ENCODE data around the gene PLXDC1.

The PLXDC1 gene

GRCh38 chr17:39099663-39100286, 51.7 kb downstream of the PLXDC1 start:
- no peak for DNase-seq (ENCODE audit: low read depth in 3 of 3, low spot score in 1 of 3)

GRCh38 chr17:39098588-39098987, 52.8 kb downstream of the PLXDC1 start:
- DNase-seq (ENCODE audit: low read depth in 3 of 3, low spot score in 1 of 3) = no peak

- no peak for DNase-seq (ENCODE audit: low read depth in 3 of 3, low spot score in 1 of 3)
These were observed 53.9 kb downstream of the PLXDC1 start for GRCh38 chr17:39097537-39097936.

GRCh38 chr17:39097150-39097519, 54.3 kb downstream of the PLXDC1 start:
- DNase-seq (ENCODE audit: low read depth in 3 of 3, low spot score in 1 of 3) = no peak

- DNase-seq (ENCODE audit: low read depth in 3 of 3, low spot score in 1 of 3) = peak in 1 of 3 donors; percentile 3
These were observed 54.8 kb downstream of the PLXDC1 start for GRCh38 chr17:39096508-39097149.

- no peak for DNase-seq (ENCODE audit: low read depth in 3 of 3, low spot score in 1 of 3)
These were observed 56.1 kb downstream of the PLXDC1 start for GRCh38 chr17:39095309-39095686.

- no peak for DNase-seq (ENCODE audit: low read depth in 3 of 3, low spot score in 1 of 3)
These were observed 56.7 kb downstream of the PLXDC1 start for GRCh38 chr17:39094607-39095308.

GRCh38 chr17:39092692-39093230, 58.7 kb downstream of the PLXDC1 start:
- DNase-seq (ENCODE audit: low read depth in 3 of 3, low spot score in 1 of 3) = no peak

- no peak for DNase-seq (ENCODE audit: low read depth in 3 of 3, low spot score in 1 of 3)
These were observed 60.4 kb downstream of the PLXDC1 start for GRCh38 chr17:39090908-39091665.

GRCh38 chr17:39090400-39090799, 61.0 kb downstream of the PLXDC1 start:
- no peak for DNase-seq (ENCODE audit: low read depth in 3 of 3, low spot score in 1 of 3)

- no peak for DNase-seq (ENCODE audit: low read depth in 3 of 3, low spot score in 1 of 3)
These were observed 66.9 kb downstream of the PLXDC1 start for GRCh38 chr17:39084558-39084957.

- no peak for DNase-seq (ENCODE audit: low read depth in 3 of 3, low spot score in 1 of 3)
These were observed 68.2 kb downstream of the PLXDC1 start for GRCh38 chr17:39083270-39083669.

- DNase-seq (ENCODE audit: low read depth in 3 of 3, low spot score in 1 of 3) = no peak
These were observed 69.0 kb downstream of the PLXDC1 start for GRCh38 chr17:39082482-39082881.

- DNase-seq (ENCODE audit: low read depth in 3 of 3, low spot score in 1 of 3) = no peak
These were observed 69.6 kb downstream of the PLXDC1 start for GRCh38 chr17:39081851-39082250.

GRCh38 chr17:39080421-39081078, 70.9 kb downstream of the PLXDC1 start:
- no peak for DNase-seq (ENCODE audit: low read depth in 3 of 3, low spot score in 1 of 3)

- DNase-seq (ENCODE audit: low read depth in 3 of 3, low spot score in 1 of 3) = no peak
These were observed 71.6 kb downstream of the PLXDC1 start for GRCh38 chr17:39079836-39080235.

- DNase-seq (ENCODE audit: low read depth in 3 of 3, low spot score in 1 of 3) = no peak
These were observed 73.6 kb downstream of the PLXDC1 start for GRCh38 chr17:39077866-39078265.

GRCh38 chr17:39077252-39077651, 74.2 kb downstream of the PLXDC1 start:
- no peak for DNase-seq (ENCODE audit: low read depth in 3 of 3, low spot score in 1 of 3)

- no peak for DNase-seq (ENCODE audit: low read depth in 3 of 3, low spot score in 1 of 3)
These were observed 76.8 kb downstream of the PLXDC1 start for GRCh38 chr17:39074676-39075075.

GRCh38 chr17:39073916-39074315, 77.5 kb downstream of the PLXDC1 start:
- no peak for DNase-seq (ENCODE audit: low read depth in 3 of 3, low spot score in 1 of 3)

GRCh38 chr17:39073353-39073752, 78.1 kb downstream of the PLXDC1 start:
- DNase-seq (ENCODE audit: low read depth in 3 of 3, low spot score in 1 of 3) = no peak

Measured in stimulated activated CD4-positive, alpha-beta T cell treated with anti-CD3 and anti-CD28 coated beads, TNF-alpha, amount 100 ng/mL, for 1 hour (primary cell).